Measurements from ENCODE around the gene TP53TG3B. TPM values are rescaled to one million over a fixed set of nuclear protein-coding genes. Genes with fewer than 3 reads are reported as not detected.

Gene TP53TG3B
- total RNA-seq: not detected in 2 replicates

GRCh38 chr16:33360541-33360940, at the start of gene TP53TG3B:
TP53TG3B (plus strand) TSS chr16:33360841; CDS start chr16:33360909, 68 bp downstream.

Other genes with a start within 250 kb of the TP53TG3B start
- not detected in 2 replicates for gene TP53TG3C, start 166.6 kb upstream of the TP53TG3B start, total RNA-seq
- gene TP53TG3E, start 56.5 kb upstream of the TP53TG3B start, total RNA-seq: not detected in 2 replicates
- not detected in 2 replicates for gene TP53TG3F, start 98.8 kb downstream of the TP53TG3B start, total RNA-seq